Measurements from ENCODE around the gene SRRT.
A peak's percentile ranks its signal among the peaks of the same experiment; 100 is the strongest.
"Not testable (repeated sequence)": the region's sequence is repeated elsewhere in the genome, so short reads cannot be mapped to it uniquely, and the experiment has no call there.

SRRT gene

GRCh38 chr7:100874577-100875355 is at the start of gene SRRT:
Gene SRRT, plus strand, starts transcription at chr7:100875103. Its CDS starts 488 bp downstream, at chr7:100875591.
- peak; percentile 99 for DNase-seq

GRCh38 chr7:100825215-100825671 is 49.7 kb upstream of the SRRT start:
- no peak for DNase-seq

GRCh38 chr7:100825751-100826513 is 49.0 kb upstream of the SRRT start:
- no peak for DNase-seq

GRCh38 chr7:100826514-100827329 is 48.2 kb upstream of the SRRT start:
- DNase-seq = no peak

GRCh38 chr7:100827330-100828226 is 47.3 kb upstream of the SRRT start, which contains the start of gene EPHB4:
Gene EPHB4, minus strand, starts transcription at chr7:100827523. Its CDS starts 493 bp downstream, at chr7:100827030.
- DNase-seq = no peak

GRCh38 chr7:100829150-100829716 is 45.7 kb upstream of the SRRT start:
- DNase-seq = no peak

- no peak for DNase-seq
Measured at GRCh38 chr7:100830396-100830795, 44.5 kb upstream of the SRRT start.

- DNase-seq = no peak
Measured at GRCh38 chr7:100832281-100832633, 42.6 kb upstream of the SRRT start.

- DNase-seq = no peak
Measured at GRCh38 chr7:100835903-100836811, 38.7 kb upstream of the SRRT start.

GRCh38 chr7:100836812-100837098 is 38.1 kb upstream of the SRRT start:
- DNase-seq = no peak

- peak; percentile 69 for DNase-seq
Measured at GRCh38 chr7:100837099-100837836, 37.6 kb upstream of the SRRT start.

- DNase-seq = no peak
Measured at GRCh38 chr7:100839361-100839760, 35.5 kb upstream of the SRRT start.

- DNase-seq = no peak
Measured at GRCh38 chr7:100840470-100841100, 34.3 kb upstream of the SRRT start.

- no peak for DNase-seq
Measured at GRCh38 chr7:100847360-100847759, 27.5 kb upstream of the SRRT start.

- DNase-seq = peak; percentile 89
Measured at GRCh38 chr7:100852048-100852872, 22.6 kb upstream of the SRRT start, which contains the start of gene SLC12A9. Gene SLC12A9, plus strand, starts transcription at chr7:100852713. Its CDS starts 1,485 bp downstream, at chr7:100854198.

- DNase-seq = no peak
Measured at GRCh38 chr7:100854146-100854895, 20.6 kb upstream of the SRRT start.

- not testable (repeated sequence) for DNase-seq
Measured at GRCh38 chr7:100854899-100855298, 20.0 kb upstream of the SRRT start.

- DNase-seq = no peak
Measured at GRCh38 chr7:100855515-100855914, 19.4 kb upstream of the SRRT start.
